ENCODE data around the gene CEP78.

CEP78 gene

GRCh38 chr9:78243130-78243529 lies 7.3 kb downstream of the CEP78 start:
- in situ Hi-C loops (cut with MboI; ENCODE audit: low sequenced_read_pairs, unreplicated experiment): no loop called here
- no peak for DNase-seq (ENCODE audit: low spot score)
- TF ChIP-seq CTCF (IDR thresholded peaks at IDR 0.05; ENCODE audit: borderline replicate concordance, control extremely low read depth, extremely low read depth, insufficient read depth, missing control alignments): no peak

- in situ Hi-C loops (cut with MboI; ENCODE audit: low sequenced_read_pairs, unreplicated experiment): no loop called here
These were observed 9.5 kb downstream of the CEP78 start for GRCh38 chr9:78245401-78245800.

GRCh38 chr9:78248635-78249034 lies 12.8 kb downstream of the CEP78 start:
- no peak for TF ChIP-seq CTCF (IDR thresholded peaks at IDR 0.05; ENCODE audit: borderline replicate concordance, control extremely low read depth, extremely low read depth, insufficient read depth, missing control alignments)
- DNase-seq (ENCODE audit: low spot score): no peak
- in situ Hi-C loops (cut with MboI; ENCODE audit: low sequenced_read_pairs, unreplicated experiment): no loop called here

More at GRCh38 chr9:78245401-78245800, 9.5 kb downstream of the CEP78 start:
- no peak for TF ChIP-seq CTCF (IDR thresholded peaks at IDR 0.05; ENCODE audit: borderline replicate concordance, control extremely low read depth, extremely low read depth, insufficient read depth, missing control alignments)
- no peak for DNase-seq (ENCODE audit: low spot score)

GRCh38 chr9:78249542-78249941 lies 13.7 kb downstream of the CEP78 start:
- no peak for TF ChIP-seq CTCF (IDR thresholded peaks at IDR 0.05; ENCODE audit: borderline replicate concordance, control extremely low read depth, extremely low read depth, insufficient read depth, missing control alignments)
- no peak for DNase-seq (ENCODE audit: low spot score)
- in situ Hi-C loops (cut with MboI; ENCODE audit: low sequenced_read_pairs, unreplicated experiment): no loop called here

- in situ Hi-C loops (cut with MboI; ENCODE audit: low sequenced_read_pairs, unreplicated experiment): no loop called here
- no peak for DNase-seq (ENCODE audit: low spot score)
These were observed 16.7 kb downstream of the CEP78 start for GRCh38 chr9:78252616-78253015.

GRCh38 chr9:78253285-78253684 lies 17.4 kb downstream of the CEP78 start:
- TF ChIP-seq CTCF (IDR thresholded peaks at IDR 0.05; ENCODE audit: borderline replicate concordance, control extremely low read depth, extremely low read depth, insufficient read depth, missing control alignments): no peak
- in situ Hi-C loops (cut with MboI; ENCODE audit: low sequenced_read_pairs, unreplicated experiment): no loop called here
- no peak for DNase-seq (ENCODE audit: low spot score)

More at GRCh38 chr9:78252616-78253015, 16.7 kb downstream of the CEP78 start:
- TF ChIP-seq CTCF (IDR thresholded peaks at IDR 0.05; ENCODE audit: borderline replicate concordance, control extremely low read depth, extremely low read depth, insufficient read depth, missing control alignments): no peak

All from GM13976 (cell line).